Mesendoderm (in vitro differentiated cells): Measurements from ENCODE around the gene ESAM.
A peak's percentile ranks its signal among the peaks of the same experiment; 100 is the strongest.

Source experiments
- DNase-seq: peaks from one replicate; pipeline ENCODE4 v3.0.0; 2013
- H2AK5ac ChIP-seq: 2 replicates; pipeline ENCODE4 v1.6.1; 2013; ENCODE audit warnings: low read length, inconsistent platforms
- H2BK120ac ChIP-seq: 2 replicates; pipeline ENCODE4 v1.6.1; 2013; ENCODE audit warnings: low read depth, mild to moderate bottlenecking, low read length, moderate library complexity, mixed read lengths
- H2BK15ac ChIP-seq: replicated peaks from 2 replicates; pipeline ENCODE4 v1.6.1; 2013; ENCODE audit warnings: low read depth, mild to moderate bottlenecking, moderate library complexity
- H2BK5ac ChIP-seq: 2 replicates; pipeline ENCODE4 v1.6.1; 2013; ENCODE audit warnings: low read length, inconsistent platforms
- H3K18ac ChIP-seq: 2 replicates; pipeline ENCODE4 v1.6.1; 2013; ENCODE audit warnings: mild to moderate bottlenecking, low read length, mixed read lengths
- H3K23ac ChIP-seq: one replicate; pipeline ENCODE4 v1.6.1; 2013; ENCODE audit warnings: low read length
- H3K27ac ChIP-seq: 2 replicates; pipeline ENCODE4 v1.5.1; 2013; ENCODE audit warnings: low read depth, mild to moderate bottlenecking, inconsistent platforms, low read length, moderate library complexity
- H3K27me3 ChIP-seq: 2 replicates; pipeline ENCODE4 v1.6.1; 2013; ENCODE audit warnings: low read length, control low read depth, mild to moderate bottlenecking, inconsistent platforms; ENCODE audit not compliant: insufficient read depth, poor library complexity
- H3K36me3 ChIP-seq: 2 replicates; pipeline ENCODE4 v1.6.1; 2013; ENCODE audit warnings: low read length, inconsistent platforms; ENCODE audit not compliant: control insufficient read depth, insufficient read depth
- H3K4ac ChIP-seq: one replicate; pipeline ENCODE4 v1.6.1; 2013; ENCODE audit warnings: low read depth, mild to moderate bottlenecking, low read length, moderate library complexity
- H3K4me1 ChIP-seq: 2 replicates; pipeline ENCODE4 v1.6.1; 2013; ENCODE audit warnings: low read depth, low read length, inconsistent platforms; ENCODE audit not compliant: control insufficient read depth
- H3K4me2 ChIP-seq: 2 replicates; pipeline ENCODE4 v1.6.1; 2013; ENCODE audit warnings: low read length
- H3K4me3 ChIP-seq: 2 replicates; pipeline ENCODE4 v1.5.1; 2013; ENCODE audit warnings: mild to moderate bottlenecking, low read length
- H3K56ac ChIP-seq: one replicate; pipeline ENCODE4 v1.6.1; 2013; ENCODE audit warnings: low read length
- H3K79me1 ChIP-seq: 2 replicates; pipeline ENCODE4 v1.6.1; 2013; ENCODE audit warnings: low read length, inconsistent platforms
- H3K79me2 ChIP-seq: 2 replicates; pipeline ENCODE4 v1.6.1; 2013; ENCODE audit warnings: mild to moderate bottlenecking, low read length; ENCODE audit not compliant: control insufficient read depth, insufficient read depth
- H3K9ac ChIP-seq: 2 replicates; pipeline ENCODE4 v1.6.1; 2013; ENCODE audit warnings: low read length, inconsistent platforms
- H4K5ac ChIP-seq: one replicate; pipeline ENCODE4 v1.6.1; 2013; ENCODE audit warnings: low read length
- H4K8ac ChIP-seq: one replicate; pipeline ENCODE4 v1.6.1; 2013; ENCODE audit warnings: low read depth, mild to moderate bottlenecking, control low read depth, low read length, moderate library complexity
- WGBS: extraction: QIAGEN DNeasy Blood & Tissue Kit; methylation state at CpG from one replicate; pipeline ENCODE4 v1.1.7; 2013; ENCODE audit warnings: low lambda C conversion rate, missing lambda C conversion rate; ENCODE audit not compliant: insufficient coverage; ENCODE audit errors: extremely low coverage; 5-methylcytosine and 5-hydroxymethylcytosine counted together

The ESAM gene

GRCh38 chr11:124718801-124719200, 43.3 kb downstream of the ESAM start:
- peak overlapping the region; percentile 46 for H3K56ac ChIP-seq
- H4K5ac ChIP-seq, result no peak overlapping the region
- no peaks in the 10 kb centered on the region for H3K79me2 ChIP-seq
- H3K4me2 ChIP-seq, result no peak overlapping the region
- no peak for DNase-seq
- H3K18ac ChIP-seq, result no peak overlapping the region
- H3K79me1 ChIP-seq, result no peaks in the 10 kb centered on the region
- WGBS, result no CpG with 5 or more reads among the region's 14 CpGs
- H3K4me1 ChIP-seq, result peaks cover 9% of the 10 kb centered on the region
- no peak overlapping the region for H2BK5ac ChIP-seq
- peaks cover 55% of the 10 kb centered on the region for H3K27me3 ChIP-seq
- H3K36me3 ChIP-seq, result no peaks in the 10 kb centered on the region
- H3K9ac ChIP-seq, result no peak overlapping the region
- no peak overlapping the region for H4K8ac ChIP-seq
- no peak overlapping the region for H2BK120ac ChIP-seq
- no peak overlapping the region for H2BK15ac ChIP-seq
- H3K27ac ChIP-seq, result no peak overlapping the region
- H2AK5ac ChIP-seq, result no peak overlapping the region
- H3K4me3 ChIP-seq, result no peak overlapping the region
- H3K4ac ChIP-seq, result no peak overlapping the region
- peak overlapping the region; percentile 57 for H3K23ac ChIP-seq

GRCh38 chr11:124717786-124718651, 44.1 kb downstream of the ESAM start:
- no peaks in the 10 kb centered on the region for H3K36me3 ChIP-seq
- H3K4ac ChIP-seq, result no peak overlapping the region
- H3K4me2 ChIP-seq, result peak overlapping the region; percentile 56
- H4K8ac ChIP-seq, result no peak overlapping the region
- no peaks in the 10 kb centered on the region for H3K79me1 ChIP-seq
- no peak overlapping the region for H2AK5ac ChIP-seq
- H2BK5ac ChIP-seq, result no peak overlapping the region
- no peaks in the 10 kb centered on the region for H3K79me2 ChIP-seq
- H3K23ac ChIP-seq, result peak overlapping the region; percentile 60
- H2BK120ac ChIP-seq, result no peak overlapping the region
- no peak overlapping the region for H4K5ac ChIP-seq
- H3K4me1 ChIP-seq, result peaks cover 9% of the 10 kb centered on the region
- no peak overlapping the region for H3K27ac ChIP-seq
- peak overlapping the region; percentile 9 for H3K18ac ChIP-seq
- H3K56ac ChIP-seq, result peak overlapping the region; percentile 40
- H2BK15ac ChIP-seq, result no peak overlapping the region
- peaks cover 54% of the 10 kb centered on the region for H3K27me3 ChIP-seq
- peak overlapping the region; percentile 51 for H3K9ac ChIP-seq
- peak overlapping the region; percentile 28 for H3K4me3 ChIP-seq
- WGBS, result no CpG with 5 or more reads among the region's 45 CpGs
- DNase-seq, result peak; percentile 70

- no peak for DNase-seq
- H3K4me3 ChIP-seq, result no peak overlapping the region
Observed at GRCh38 chr11:124717421-124717785, 44.7 kb downstream of the ESAM start.

GRCh38 chr11:124716591-124716990, 45.5 kb downstream of the ESAM start:
- H3K4ac ChIP-seq, result no peak overlapping the region
- no peak overlapping the region for H4K5ac ChIP-seq
- H3K4me2 ChIP-seq, result no peak overlapping the region
- no peak overlapping the region for H3K27ac ChIP-seq
- H3K4me1 ChIP-seq, result peaks cover 6% of the 10 kb centered on the region
- H2BK120ac ChIP-seq, result no peak overlapping the region
- H3K79me2 ChIP-seq, result no peaks in the 10 kb centered on the region
- no peak overlapping the region for H3K56ac ChIP-seq
- no peak overlapping the region for H3K4me3 ChIP-seq
- H3K23ac ChIP-seq, result no peak overlapping the region
- H2AK5ac ChIP-seq, result no peak overlapping the region
- no peak overlapping the region for H3K18ac ChIP-seq
- peaks cover 43% of the 10 kb centered on the region for H3K27me3 ChIP-seq
- no peak overlapping the region for H4K8ac ChIP-seq
- no peaks in the 10 kb centered on the region for H3K36me3 ChIP-seq
- H3K79me1 ChIP-seq, result no peaks in the 10 kb centered on the region
- H3K9ac ChIP-seq, result no peak overlapping the region
- DNase-seq, result no peak
- no peak overlapping the region for H2BK15ac ChIP-seq
- no peak overlapping the region for H2BK5ac ChIP-seq
- no CpG with 5 or more reads among the region's 3 CpGs for WGBS

More at GRCh38 chr11:124717421-124717785, 44.7 kb downstream of the ESAM start:
- no peak overlapping the region for H4K5ac ChIP-seq
- no peak overlapping the region for H2BK120ac ChIP-seq
- no peak overlapping the region for H4K8ac ChIP-seq
- H3K4ac ChIP-seq, result no peak overlapping the region
- peaks cover 8% of the 10 kb centered on the region for H3K4me1 ChIP-seq
- H3K27me3 ChIP-seq, result peaks cover 50% of the 10 kb centered on the region
- WGBS, result no CpG with 5 or more reads among the region's 7 CpGs
- no peak overlapping the region for H3K23ac ChIP-seq
- peak overlapping the region; percentile 56 for H3K4me2 ChIP-seq
- no peak overlapping the region for H3K9ac ChIP-seq
- no peaks in the 10 kb centered on the region for H3K79me1 ChIP-seq
- no peak overlapping the region for H3K27ac ChIP-seq
- H3K18ac ChIP-seq, result no peak overlapping the region
- H3K79me2 ChIP-seq, result no peaks in the 10 kb centered on the region
- H2BK5ac ChIP-seq, result no peak overlapping the region
- no peaks in the 10 kb centered on the region for H3K36me3 ChIP-seq
- peak overlapping the region; percentile 6 for H3K56ac ChIP-seq
- no peak overlapping the region for H2AK5ac ChIP-seq
- H2BK15ac ChIP-seq, result no peak overlapping the region

- WGBS, result no CpG with 5 or more reads among the region's 3 CpGs
- Histone ChIP-seq H2BK120ac (no peak overlapping the region), H3K56ac (no peak overlapping the region), H3K4me1 (no peaks in the 10 kb centered on the region), H2AK5ac (no peak overlapping the region), H3K23ac (no peak overlapping the region), H3K4me2 (no peak overlapping the region), H3K79me2 (no peaks in the 10 kb centered on the region), H3K27ac (no peak overlapping the region), H2BK5ac (no peak overlapping the region), H3K18ac (no peak overlapping the region), H4K8ac (no peak overlapping the region), H4K5ac (no peak overlapping the region), H3K4ac (no peak overlapping the region), H3K36me3 (no peaks in the 10 kb centered on the region), H3K9ac (no peak overlapping the region), H3K4me3 (no peak overlapping the region), H3K27me3 (peaks cover 9% of the 10 kb centered on the region), H2BK15ac (no peak overlapping the region), H3K79me1 (no peaks in the 10 kb centered on the region)
- DNase-seq, result no peak
Observed at GRCh38 chr11:124712392-124712791, 49.7 kb downstream of the ESAM start.
